Epidermal melanocyte (primary cell): Measurements from ENCODE around the gene SORL1.
"Not testable (repeated sequence)": the region's sequence is repeated elsewhere in the genome, so short reads cannot be mapped to it uniquely, and the experiment has no call there.

Experiments
- DNase-seq: peaks from one replicate; pipeline ENCODE4 v3.0.0; 2011; ENCODE audit warnings: low spot score; ENCODE audit not compliant: insufficient read length

The SORL1 gene, protein sequence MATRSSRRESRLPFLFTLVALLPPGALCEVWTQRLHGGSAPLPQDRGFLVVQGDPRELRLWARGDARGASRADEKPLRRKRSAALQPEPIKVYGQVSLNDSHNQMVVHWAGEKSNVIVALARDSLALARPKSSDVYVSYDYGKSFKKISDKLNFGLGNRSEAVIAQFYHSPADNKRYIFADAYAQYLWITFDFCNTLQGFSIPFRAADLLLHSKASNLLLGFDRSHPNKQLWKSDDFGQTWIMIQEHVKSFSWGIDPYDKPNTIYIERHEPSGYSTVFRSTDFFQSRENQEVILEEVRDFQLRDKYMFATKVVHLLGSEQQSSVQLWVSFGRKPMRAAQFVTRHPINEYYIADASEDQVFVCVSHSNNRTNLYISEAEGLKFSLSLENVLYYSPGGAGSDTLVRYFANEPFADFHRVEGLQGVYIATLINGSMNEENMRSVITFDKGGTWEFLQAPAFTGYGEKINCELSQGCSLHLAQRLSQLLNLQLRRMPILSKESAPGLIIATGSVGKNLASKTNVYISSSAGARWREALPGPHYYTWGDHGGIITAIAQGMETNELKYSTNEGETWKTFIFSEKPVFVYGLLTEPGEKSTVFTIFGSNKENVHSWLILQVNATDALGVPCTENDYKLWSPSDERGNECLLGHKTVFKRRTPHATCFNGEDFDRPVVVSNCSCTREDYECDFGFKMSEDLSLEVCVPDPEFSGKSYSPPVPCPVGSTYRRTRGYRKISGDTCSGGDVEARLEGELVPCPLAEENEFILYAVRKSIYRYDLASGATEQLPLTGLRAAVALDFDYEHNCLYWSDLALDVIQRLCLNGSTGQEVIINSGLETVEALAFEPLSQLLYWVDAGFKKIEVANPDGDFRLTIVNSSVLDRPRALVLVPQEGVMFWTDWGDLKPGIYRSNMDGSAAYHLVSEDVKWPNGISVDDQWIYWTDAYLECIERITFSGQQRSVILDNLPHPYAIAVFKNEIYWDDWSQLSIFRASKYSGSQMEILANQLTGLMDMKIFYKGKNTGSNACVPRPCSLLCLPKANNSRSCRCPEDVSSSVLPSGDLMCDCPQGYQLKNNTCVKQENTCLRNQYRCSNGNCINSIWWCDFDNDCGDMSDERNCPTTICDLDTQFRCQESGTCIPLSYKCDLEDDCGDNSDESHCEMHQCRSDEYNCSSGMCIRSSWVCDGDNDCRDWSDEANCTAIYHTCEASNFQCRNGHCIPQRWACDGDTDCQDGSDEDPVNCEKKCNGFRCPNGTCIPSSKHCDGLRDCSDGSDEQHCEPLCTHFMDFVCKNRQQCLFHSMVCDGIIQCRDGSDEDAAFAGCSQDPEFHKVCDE (N-terminal part only)

DNA sequence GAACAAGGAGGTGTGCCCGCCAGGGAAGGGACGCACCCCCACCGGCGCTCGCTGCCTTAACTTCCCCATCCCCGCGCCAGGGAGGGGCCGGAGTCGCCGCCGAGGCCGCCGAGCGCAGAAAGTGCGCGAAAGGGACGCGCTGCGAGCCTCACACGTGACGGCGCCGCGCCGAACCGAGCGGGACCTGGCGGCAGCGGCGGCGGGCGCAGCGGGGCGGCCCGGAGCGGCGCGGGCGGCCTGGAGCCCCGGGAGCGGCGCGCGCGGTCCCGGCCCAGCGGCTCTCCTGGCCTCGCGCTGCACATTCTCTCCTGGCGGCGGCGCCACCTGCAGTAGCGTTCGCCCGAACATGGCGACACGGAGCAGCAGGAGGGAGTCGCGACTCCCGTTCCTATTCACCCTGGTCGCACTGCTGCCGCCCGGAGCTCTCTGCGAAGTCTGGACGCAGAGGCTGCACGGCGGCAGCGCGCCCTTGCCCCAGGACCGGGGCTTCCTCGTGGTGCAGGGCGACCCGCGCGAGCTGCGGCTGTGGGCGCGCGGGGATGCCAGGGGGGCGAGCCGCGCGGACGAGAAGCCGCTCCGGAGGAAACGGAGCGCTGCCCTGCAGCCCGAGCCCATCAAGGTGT, at the start of gene SORL1:
Gene SORL1, plus strand, starts transcription at position 329 of the 623 bp plus-strand sequence. Its CDS starts 18 bp downstream, at position 347.
- no peak for DNase-seq

DNA sequence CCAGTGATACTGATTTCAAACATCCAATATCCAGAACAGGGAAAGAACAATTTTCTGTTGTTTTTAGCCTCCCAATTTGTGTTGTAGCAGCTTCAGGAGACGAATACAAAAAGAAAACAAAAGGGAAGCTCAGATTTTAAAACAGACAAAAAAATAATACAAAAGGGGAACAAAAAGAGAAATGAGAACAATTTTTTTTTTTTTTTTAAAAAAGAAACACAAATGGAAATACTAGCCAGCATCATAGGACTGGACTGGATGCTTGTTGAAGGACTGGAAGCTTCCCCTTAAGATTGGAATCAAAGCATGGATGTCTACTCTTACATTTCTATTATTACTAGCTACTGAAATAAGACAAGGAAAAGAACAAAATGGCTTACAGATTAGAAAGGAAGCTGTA, 46.5 kb upstream of the SORL1 start:
- no peak for DNase-seq

DNA sequence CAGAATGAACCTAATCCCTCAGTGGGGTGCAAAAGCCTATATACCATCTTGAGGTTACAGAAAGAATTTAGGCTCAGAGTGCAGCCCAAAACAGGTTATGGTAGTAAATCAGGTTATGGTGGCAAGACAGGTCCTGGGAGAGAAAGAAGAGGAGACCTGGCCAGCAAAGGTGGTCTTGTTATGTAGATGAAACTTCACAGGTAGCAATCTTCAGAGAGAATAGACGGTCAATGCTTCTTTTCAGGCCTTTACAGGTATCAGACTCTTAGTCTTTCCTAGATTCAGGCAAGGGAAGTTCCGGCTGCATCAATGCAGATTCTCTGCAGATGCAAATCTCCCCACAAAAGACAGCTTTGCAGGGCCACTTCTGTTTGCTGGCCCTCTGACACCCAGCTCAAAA, 45.8 kb upstream of the SORL1 start:
- DNase-seq, result no peak

GRCh38 chr11:121408830-121409229, 43.3 kb upstream of the SORL1 start:
- no peak for DNase-seq

DNA sequence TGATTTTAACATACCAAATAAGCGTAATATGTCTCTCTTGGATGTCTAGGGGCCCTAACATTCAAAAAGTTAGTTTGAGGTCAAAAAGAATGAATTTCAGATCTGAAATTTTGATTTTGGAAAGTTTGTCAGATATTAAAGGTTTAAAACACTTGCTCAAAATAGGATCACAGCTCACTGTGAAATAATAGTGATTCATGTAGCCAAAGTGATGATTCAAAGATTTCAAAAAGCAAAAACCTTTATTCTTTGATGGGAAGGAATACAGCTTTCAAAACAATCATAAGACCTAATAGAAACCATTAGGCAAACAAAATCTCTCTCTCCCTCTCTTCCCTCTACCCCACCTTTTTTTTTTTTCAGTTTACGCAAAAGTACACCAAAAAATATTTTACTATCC, 42.1 kb upstream of the SORL1 start:
- DNase-seq, result not testable (repeated sequence)

- not testable (repeated sequence) for DNase-seq
Observed at GRCh38 chr11:121411330-121411729, 40.8 kb upstream of the SORL1 start.

DNA sequence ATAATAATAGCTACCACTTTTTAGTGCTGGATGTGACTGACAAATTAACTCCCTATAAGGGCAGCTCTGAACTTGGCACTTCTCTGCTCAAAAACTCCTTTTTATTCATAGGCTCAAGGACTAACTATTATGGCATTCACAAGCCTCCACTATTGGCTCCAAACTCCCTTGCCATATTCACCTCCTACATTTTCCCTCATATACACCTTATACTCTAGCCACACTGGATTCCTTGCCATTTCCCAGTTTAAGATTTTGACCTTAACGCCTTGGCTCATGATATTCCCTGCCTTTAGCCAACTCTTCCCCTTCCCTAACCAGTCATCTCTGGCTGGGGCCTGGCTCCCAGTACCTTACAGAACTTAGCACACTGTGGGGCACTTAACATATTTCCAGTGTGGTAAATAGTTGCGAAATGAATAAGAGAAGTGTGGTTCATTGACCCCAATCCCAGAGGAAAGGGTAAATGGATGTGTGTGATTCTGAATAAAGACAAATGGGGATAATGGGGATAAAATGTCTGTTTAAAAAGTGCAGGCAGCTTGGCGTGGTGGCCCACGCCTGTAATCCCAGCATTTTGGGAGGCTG, 40.0 kb upstream of the SORL1 start:
- no peak for DNase-seq

GRCh38 chr11:121412711-121413415, 39.3 kb upstream of the SORL1 start:
- no peak for DNase-seq

- no peak for DNase-seq
Observed at GRCh38 chr11:121414141-121414913, 37.8 kb upstream of the SORL1 start.

DNA sequence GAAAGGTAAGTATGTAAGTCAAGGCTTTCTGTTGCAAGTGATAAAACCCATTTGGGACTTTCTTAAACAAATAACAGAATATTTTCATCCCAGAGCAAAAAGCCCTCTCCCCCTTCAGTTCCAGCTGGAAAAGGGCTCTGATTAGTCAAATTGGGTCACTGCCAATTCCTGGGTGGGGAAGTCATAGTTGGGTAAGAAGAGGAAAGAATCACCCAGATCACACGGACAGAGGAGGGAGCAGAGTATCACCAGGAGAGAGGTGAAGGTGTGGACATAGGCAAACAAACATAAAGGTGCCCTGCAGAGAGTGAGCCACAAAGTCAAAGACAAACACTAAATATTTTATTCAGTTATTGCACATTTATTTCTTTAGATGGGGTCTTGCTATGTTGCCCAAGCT, 36.3 kb upstream of the SORL1 start:
- no peak for DNase-seq

GRCh38 chr11:121417055-121417551, 35.0 kb upstream of the SORL1 start:
- no peak for DNase-seq

DNA sequence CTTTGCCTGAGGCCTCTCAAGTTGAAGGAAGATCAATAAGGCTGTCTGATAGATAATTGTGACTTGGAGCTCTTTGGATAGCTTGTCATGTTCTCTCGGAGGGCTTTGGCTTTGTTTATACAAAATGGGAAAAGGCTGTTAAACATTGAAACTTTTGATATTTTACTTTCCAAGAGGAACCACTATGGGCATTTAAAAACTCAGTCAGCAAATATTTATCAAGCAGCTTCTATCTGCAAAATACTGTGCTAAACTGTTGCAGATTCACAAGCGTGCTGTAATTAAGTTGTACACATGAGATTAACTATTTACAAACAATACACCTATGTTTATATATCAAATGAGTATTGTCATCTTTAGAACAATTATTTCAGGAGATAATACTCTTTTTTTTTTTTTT, 34.5 kb upstream of the SORL1 start:
- no peak for DNase-seq

DNA sequence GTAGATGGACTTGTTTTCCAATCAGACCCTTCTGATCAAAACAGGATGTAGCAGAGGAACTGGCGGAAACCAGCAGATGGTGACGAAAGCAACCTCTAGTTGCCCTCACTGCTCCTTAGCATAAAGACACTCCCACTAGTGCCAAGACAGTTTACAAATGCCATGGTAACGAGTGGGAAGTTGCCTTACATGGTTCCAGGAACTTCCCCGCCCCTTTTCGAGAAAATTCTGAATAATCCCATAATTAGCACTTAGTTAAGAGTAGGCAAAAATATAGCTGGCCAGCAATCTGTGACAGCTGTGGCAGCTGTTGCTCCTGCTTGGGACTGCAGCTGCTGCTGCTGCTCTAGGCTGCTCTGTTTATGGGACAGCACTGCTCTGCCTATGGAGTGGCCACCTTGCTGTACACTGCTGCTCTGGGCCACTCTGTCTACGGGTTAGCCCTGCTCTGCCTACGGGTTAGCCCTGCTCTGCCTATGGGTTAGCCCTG, 33.4 kb upstream of the SORL1 start:
- DNase-seq, result no peak

GRCh38 chr11:121419836-121420235, 32.3 kb upstream of the SORL1 start:
- DNase-seq, result no peak

GRCh38 chr11:121420398-121420797, 31.7 kb upstream of the SORL1 start:
- no peak for DNase-seq

- no peak for DNase-seq
Observed at GRCh38 chr11:121421149-121421901, 30.8 kb upstream of the SORL1 start.

GRCh38 chr11:121422675-121423074, 29.4 kb upstream of the SORL1 start:
- no peak for DNase-seq

GRCh38 chr11:121425828-121426227, 26.3 kb upstream of the SORL1 start:
- DNase-seq, result no peak
